C1 segment of cervical spinal cord (tissue), 14 donors: ENCODE data around the gene TPSB2.

Source experiments
- DNase-seq, 14 donors: peaks; one replicate each; lab custom pipeline; 2025; lab: John Stamatoyannopoulos, UW

The TPSB2 gene

GRCh38 chr16:1182950-1183907 is 46.8 kb downstream of the TPSB2 start:
- no peak for DNase-seq

DNA sequence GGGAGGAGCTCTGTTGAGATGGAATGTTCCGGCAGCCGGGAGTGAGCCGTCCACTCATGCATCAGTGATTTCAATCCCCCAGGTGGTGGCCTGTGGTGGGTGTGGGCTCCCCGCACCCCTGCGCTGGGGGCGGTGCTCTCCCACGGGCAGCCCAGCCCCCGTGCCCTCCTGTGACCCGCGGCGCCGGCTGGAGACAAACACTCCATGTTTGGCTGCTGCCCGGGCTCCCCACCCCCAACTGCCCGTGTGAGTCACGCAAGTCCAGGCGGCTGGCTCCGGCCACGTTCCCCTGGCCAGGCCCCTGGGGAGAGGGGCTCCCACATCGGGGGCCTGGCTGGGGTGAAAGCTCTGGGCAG is 47.7 kb downstream of the TPSB2 start:
- peak in 2 of 14 donors; percentile 7 to 34 for DNase-seq

DNA sequence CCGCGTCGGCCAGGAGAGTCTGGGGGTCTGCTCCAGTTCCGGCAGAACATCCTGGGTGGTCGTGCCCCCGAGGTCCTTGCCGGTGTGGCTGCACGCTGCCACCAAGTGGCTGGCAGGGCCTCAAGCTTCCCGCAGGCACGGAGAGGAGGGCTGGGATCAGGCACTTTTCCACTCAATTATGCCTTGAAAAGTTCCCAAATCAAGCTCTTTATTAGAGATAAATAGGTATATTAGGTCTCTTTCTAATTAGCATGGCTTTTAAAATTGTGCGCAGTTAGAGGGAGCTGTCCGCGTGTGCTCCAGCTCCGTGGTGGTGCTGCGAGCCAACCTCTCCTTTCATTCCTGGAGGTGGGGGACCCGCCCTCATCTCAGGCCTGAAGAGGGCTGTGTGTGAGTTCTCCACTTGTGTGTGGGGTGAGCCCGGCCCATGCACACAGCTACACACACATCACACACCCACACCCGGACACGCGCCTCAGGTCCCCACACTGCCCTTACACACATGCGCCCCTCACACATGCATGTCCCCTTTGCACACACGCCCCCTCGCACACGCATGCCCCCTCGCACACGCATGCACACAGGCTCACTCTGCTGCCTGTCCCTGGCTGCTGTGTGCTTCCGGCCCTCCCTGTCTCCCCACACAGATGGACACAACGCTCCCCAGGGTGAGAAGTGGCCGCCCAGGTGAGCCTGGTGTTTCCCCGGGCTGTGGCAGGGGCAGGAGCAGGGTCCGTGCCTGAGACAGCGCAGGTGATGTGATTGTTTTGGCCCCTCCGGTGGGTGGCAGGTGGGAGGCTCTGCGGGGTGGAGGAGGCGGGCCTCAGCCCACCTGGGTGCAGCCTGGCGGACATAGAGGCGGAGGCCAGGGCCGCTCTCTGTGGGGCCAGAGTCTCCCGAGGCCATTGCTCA is 48.3 kb downstream of the TPSB2 start:
- DNase-seq, result no peak

- DNase-seq, result no peak
Observed at GRCh38 chr16:1180549-1181403, 49.2 kb downstream of the TPSB2 start.
